DOHH2 (cell line): Measurements from ENCODE around the gene CCDC158.

ENCODE experiments used
- H3F3A ChIP-seq: fragments of 200-600 bp; sonication (generic), shearing (Covaris generic); 2 replicates; pipeline ENCODE4 v1.6.0; 2016; ENCODE audit warnings: antibody characterized with exemption, mild to moderate bottlenecking; ENCODE audit not compliant: control insufficient read depth, insufficient read depth
- H3K27ac ChIP-seq: fragments of 200-600 bp; sonication (generic); 2 replicates; pipeline ENCODE4 v1.5.1; 2014; ENCODE audit warnings: low read depth, mild to moderate bottlenecking, low read length, moderate library complexity
- H3K27me3 ChIP-seq: fragments of 200-600 bp; sonication (generic); 2 replicates; pipeline ENCODE4 v1.6.1; 2014; ENCODE audit warnings: mild to moderate bottlenecking, low read length, mixed read lengths; ENCODE audit not compliant: control insufficient read depth
- H3K36me3 ChIP-seq: fragments of 200-600 bp; sonication (generic); 2 replicates; pipeline ENCODE4 v1.6.1; 2014; ENCODE audit warnings: mild to moderate bottlenecking, low read length, moderate library complexity, mixed read lengths; ENCODE audit not compliant: control insufficient read depth
- H3K4me1 ChIP-seq: fragments of 200-600 bp; sonication (generic); 2 replicates; pipeline ENCODE4 v1.6.1; 2014; ENCODE audit warnings: mild to moderate bottlenecking, low read length, mixed read lengths; ENCODE audit not compliant: control insufficient read depth
- H3K4me2 ChIP-seq: fragments of 200-600 bp; sonication (generic); 2 replicates; pipeline ENCODE4 v1.6.0; 2014; ENCODE audit warnings: mild to moderate bottlenecking, low read length, moderate library complexity
- H3K4me3 ChIP-seq: fragments of 200-600 bp; sonication (generic); 2 replicates; pipeline ENCODE4 v1.5.1; 2014; ENCODE audit warnings: mild to moderate bottlenecking, low read length, mixed read lengths
- H3K79me2 ChIP-seq: fragments of 200-600 bp; sonication (generic); 2 replicates; pipeline ENCODE4 v1.6.1; 2014; ENCODE audit warnings: mild to moderate bottlenecking, low read length, mixed read lengths; ENCODE audit not compliant: control insufficient read depth
- H3K9me2 ChIP-seq: fragments of 200-600 bp; sonication (generic); replicated peaks from 2 replicates; pipeline ENCODE4 v1.6.1; 2014; ENCODE audit warnings: mild to moderate bottlenecking, low read length, mixed read lengths; ENCODE audit not compliant: control insufficient read depth
- H3K9me3 ChIP-seq: fragments of 200-600 bp; sonication (generic); 2 replicates; pipeline ENCODE4 v1.6.1; 2014; ENCODE audit warnings: antibody characterized with exemption, low read length, mixed read lengths; ENCODE audit not compliant: control insufficient read depth, insufficient read depth
- H4K20me1 ChIP-seq: fragments of 200-600 bp; sonication (generic); 2 replicates; pipeline ENCODE4 v1.6.0; 2014; ENCODE audit warnings: low read depth, mild to moderate bottlenecking, antibody characterized with exemption, low read length, moderate library complexity; ENCODE audit not compliant: control insufficient read depth, insufficient read depth
- EZH2phosphoT487 ChIP-seq: fragments of 200-600 bp; sonication (generic); IDR thresholded peaks from 2 replicates; pipeline ENCODE4 v1.6.1; 2017; ENCODE audit warnings: borderline replicate concordance, mild to moderate bottlenecking, antibody characterized with exemption, low read length, moderate library complexity, mixed read lengths
- TF ChIP-seq, protein P1 (sequence below): fragments of 200-600 bp; sonication (generic); IDR thresholded peaks from one replicate; pipeline ENCODE4 v1.5.1; 2014; ENCODE audit warnings: antibody characterized with exemption, mild to moderate bottlenecking, low read depth, low read length; ENCODE audit not compliant: poor library complexity, severe bottlenecking

Gene CCDC158

DNA sequence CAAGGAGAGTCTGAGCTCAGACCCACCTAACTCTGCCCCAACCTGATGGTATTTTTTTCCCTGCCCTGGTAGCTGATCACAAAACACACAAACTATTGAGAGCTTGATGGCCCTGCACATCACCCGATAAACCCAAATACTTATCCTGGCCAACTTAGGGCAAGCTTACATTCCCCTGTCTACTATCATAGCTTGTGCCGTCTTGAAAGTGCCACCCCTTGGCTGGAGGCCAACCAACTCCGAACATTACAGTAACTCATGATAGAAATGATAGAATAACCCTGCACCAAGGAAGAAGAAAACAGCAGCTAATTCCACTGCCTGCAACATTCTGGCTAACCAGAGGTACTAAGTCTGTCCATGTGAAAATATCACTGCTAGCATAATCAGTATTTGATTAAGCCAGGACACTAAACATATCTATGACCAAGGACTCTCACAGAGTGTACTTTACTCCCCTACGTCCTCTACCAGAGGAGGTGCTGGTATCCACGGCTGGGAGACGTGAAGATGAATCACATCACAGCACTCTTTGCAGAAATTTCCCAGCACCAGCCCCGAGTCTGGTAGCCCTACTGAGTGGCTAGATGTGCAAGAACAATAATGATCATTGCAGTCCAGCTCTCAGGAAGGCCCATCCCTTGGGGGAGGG, 105.5 kb downstream of the CCDC158 start:
- Histone ChIP-seq H3K79me2 (no peaks in the 10 kb centered on the region), H3K9me2 (no peaks in the 10 kb centered on the region), H3K4me3 (no peak overlapping the region), H3K9me3 (no peaks in the 10 kb centered on the region), H4K20me1 (no peaks in the 10 kb centered on the region), H3K27ac (no peak overlapping the region), H3K36me3 (no peaks in the 10 kb centered on the region), H3F3A (no peaks in the 10 kb centered on the region), H3K27me3 (no peaks in the 10 kb centered on the region), H3K4me2 (no peak overlapping the region), H3K4me1 (no peaks in the 10 kb centered on the region)
- TF ChIP-seq, protein P1, sequence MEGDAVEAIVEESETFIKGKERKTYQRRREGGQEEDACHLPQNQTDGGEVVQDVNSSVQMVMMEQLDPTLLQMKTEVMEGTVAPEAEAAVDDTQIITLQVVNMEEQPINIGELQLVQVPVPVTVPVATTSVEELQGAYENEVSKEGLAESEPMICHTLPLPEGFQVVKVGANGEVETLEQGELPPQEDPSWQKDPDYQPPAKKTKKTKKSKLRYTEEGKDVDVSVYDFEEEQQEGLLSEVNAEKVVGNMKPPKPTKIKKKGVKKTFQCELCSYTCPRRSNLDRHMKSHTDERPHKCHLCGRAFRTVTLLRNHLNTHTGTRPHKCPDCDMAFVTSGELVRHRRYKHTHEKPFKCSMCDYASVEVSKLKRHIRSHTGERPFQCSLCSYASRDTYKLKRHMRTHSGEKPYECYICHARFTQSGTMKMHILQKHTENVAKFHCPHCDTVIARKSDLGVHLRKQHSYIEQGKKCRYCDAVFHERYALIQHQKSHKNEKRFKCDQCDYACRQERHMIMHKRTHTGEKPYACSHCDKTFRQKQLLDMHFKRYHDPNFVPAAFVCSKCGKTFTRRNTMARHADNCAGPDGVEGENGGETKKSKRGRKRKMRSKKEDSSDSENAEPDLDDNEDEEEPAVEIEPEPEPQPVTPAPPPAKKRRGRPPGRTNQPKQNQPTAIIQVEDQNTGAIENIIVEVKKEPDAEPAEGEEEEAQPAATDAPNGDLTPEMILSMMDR = no peak
- no peak for TF ChIP-seq EZH2phosphoT487

DNA sequence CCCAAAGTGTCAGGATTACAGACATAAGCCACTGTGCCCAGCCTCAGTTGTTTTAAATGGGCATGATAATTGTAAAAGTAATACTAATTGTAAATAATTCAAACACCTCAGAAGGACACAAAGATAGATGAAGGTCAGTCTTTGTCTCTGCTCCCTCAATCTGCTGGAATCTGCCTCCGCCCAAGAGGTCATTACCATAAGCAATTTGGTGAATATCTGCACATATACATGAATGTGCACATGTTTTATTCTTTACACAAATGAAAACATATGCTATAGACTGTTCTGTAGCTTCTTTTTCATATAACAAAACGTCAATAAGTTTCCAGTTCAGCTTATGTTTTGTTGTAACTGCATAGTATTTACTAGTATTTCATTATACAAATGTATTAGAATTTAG, 107.4 kb downstream of the CCDC158 start:
- Histone ChIP-seq H3K27me3 (no peaks in the 10 kb centered on the region), H3K4me3 (no peak overlapping the region), H3F3A (no peaks in the 10 kb centered on the region), H3K36me3 (no peaks in the 10 kb centered on the region), H4K20me1 (no peaks in the 10 kb centered on the region), H3K9me3 (no peaks in the 10 kb centered on the region), H3K27ac (no peak overlapping the region), H3K4me1 (no peaks in the 10 kb centered on the region), H3K9me2 (no peaks in the 10 kb centered on the region), H3K79me2 (no peaks in the 10 kb centered on the region), H3K4me2 (no peak overlapping the region)
- TF ChIP-seq, protein P1 = no peak
- no peak for TF ChIP-seq EZH2phosphoT487

DNA sequence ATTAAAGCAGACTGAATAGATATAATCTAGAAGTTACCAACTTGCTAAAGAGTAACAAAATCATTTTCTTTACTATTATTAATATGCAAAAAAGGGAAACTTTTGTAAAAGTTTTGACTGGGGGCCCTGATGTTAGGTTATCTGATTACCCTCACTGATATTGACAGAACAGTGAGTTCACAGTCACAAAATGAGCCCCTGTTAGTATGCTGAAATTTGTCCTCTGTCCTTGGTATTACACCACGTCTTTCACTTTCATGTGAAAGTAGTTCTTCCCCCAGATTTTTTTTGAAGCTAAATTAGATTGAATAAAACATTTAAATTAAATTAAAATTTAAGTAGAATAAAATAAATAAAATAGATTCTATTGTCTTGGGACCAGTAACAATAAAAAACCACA, 108.5 kb downstream of the CCDC158 start:
- H3K27me3 ChIP-seq = no peaks in the 10 kb centered on the region
- H3K4me2 ChIP-seq = no peak overlapping the region
- no peak for TF ChIP-seq EZH2phosphoT487
- H3K9me2 ChIP-seq = no peaks in the 10 kb centered on the region
- no peak overlapping the region for H3K27ac ChIP-seq
- H3K9me3 ChIP-seq = no peaks in the 10 kb centered on the region
- no peak overlapping the region for H3K4me3 ChIP-seq
- no peaks in the 10 kb centered on the region for H3K36me3 ChIP-seq
- H4K20me1 ChIP-seq = no peaks in the 10 kb centered on the region
- no peaks in the 10 kb centered on the region for H3K79me2 ChIP-seq
- no peaks in the 10 kb centered on the region for H3F3A ChIP-seq
- H3K4me1 ChIP-seq = no peaks in the 10 kb centered on the region

DNA sequence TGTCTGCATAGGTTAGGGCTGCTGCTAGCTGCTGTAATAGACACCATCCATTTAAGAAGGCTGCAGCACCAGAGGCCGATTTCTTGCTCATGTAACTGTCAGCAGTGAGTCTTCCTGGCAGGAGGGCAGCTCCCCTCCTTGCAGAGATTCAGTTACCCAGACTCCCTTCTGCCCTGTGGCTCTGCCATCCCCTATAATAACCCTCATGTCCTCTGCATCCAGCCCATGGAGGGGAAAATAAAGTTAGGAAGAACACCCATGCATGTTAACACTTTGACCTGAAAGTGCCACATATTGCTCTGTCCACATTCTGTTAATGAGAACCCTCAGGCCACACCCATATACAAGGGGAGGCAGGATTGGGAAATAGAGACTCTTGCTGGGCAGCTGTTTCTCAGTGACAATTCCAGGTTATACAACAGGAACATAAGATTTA, 109.0 kb downstream of the CCDC158 start:
- Histone ChIP-seq H3K9me2 (no peaks in the 10 kb centered on the region), H3K4me1 (no peaks in the 10 kb centered on the region), H3K4me2 (no peak overlapping the region), H3K27ac (no peak overlapping the region), H4K20me1 (no peaks in the 10 kb centered on the region), H3K9me3 (no peaks in the 10 kb centered on the region; the same call in 1 of the 2 replicates), H3K36me3 (no peaks in the 10 kb centered on the region), H3K4me3 (no peak overlapping the region), H3K79me2 (no peaks in the 10 kb centered on the region), H3K27me3 (no peaks in the 10 kb centered on the region), H3F3A (no peaks in the 10 kb centered on the region)
- TF ChIP-seq, protein P1 = no peak
- TF ChIP-seq EZH2phosphoT487 = no peak
